IMR-90 (cell line): ENCODE results near the gene LRFN2.

Experiments
- CEBPB ChIP-seq: IDR thresholded peaks from 2 replicates; pipeline ENCODE4 v1.6.1; 2012; ENCODE audit warnings: low read depth, low read length, improper control_type of control experiment
- FOS ChIP-seq: fragments of 150-350 bp; IDR thresholded peaks from 2 replicates; pipeline ENCODE4 v1.6.1; 2016; ENCODE audit warnings: low read depth, low read length
- MAZ ChIP-seq: IDR thresholded peaks from 2 replicates; pipeline ENCODE4 v1.6.1; 2012; ENCODE audit warnings: low read depth, mild to moderate bottlenecking, low read length, improper control_type of control experiment, moderate library complexity, borderline replicate concordance
- MXI1 ChIP-seq: IDR thresholded peaks from 2 replicates; pipeline ENCODE4 v1.6.1; 2012; ENCODE audit warnings: low read depth, mild to moderate bottlenecking, low read length, moderate library complexity, borderline replicate concordance
- POLR2A ChIP-seq: IDR thresholded peaks from 2 replicates; pipeline ENCODE4 v1.6.1; 2012; ENCODE audit warnings: mild to moderate bottlenecking, low read depth, low read length
- RCOR1 ChIP-seq: IDR thresholded peaks from 2 replicates; pipeline ENCODE4 v1.6.1; 2012; ENCODE audit warnings: mild to moderate bottlenecking, low read length, improper control_type of control experiment; ENCODE audit not compliant: insufficient replicate concordance
- RFX5 ChIP-seq: IDR thresholded peaks from 2 replicates; pipeline ENCODE4 v1.8.0; 2012; ENCODE audit warnings: low read depth, mild to moderate bottlenecking, low read length, moderate library complexity
- SMC3 ChIP-seq: fragments of 150-350 bp; IDR thresholded peaks from 2 replicates; pipeline ENCODE4 v1.6.1; 2016; ENCODE audit warnings: low read depth, mild to moderate bottlenecking, antibody characterized with exemption, low read length, moderate library complexity
- TF ChIP-seq, protein P1 (sequence below): conservative IDR thresholded peaks from 2 replicates; pipeline ENCODE4 v1.5.1; 2012; ENCODE audit warnings: mild to moderate bottlenecking, low read depth, low read length, improper control_type of control experiment
- TF ChIP-seq, protein P2 (sequence below): fragments of 150-350 bp; IDR thresholded peaks from 2 replicates; pipeline ENCODE4 v1.6.1; 2016; ENCODE audit warnings: low read depth, mild to moderate bottlenecking, low read length, moderate library complexity, borderline replicate concordance

- TF ChIP-seq, protein P1, sequence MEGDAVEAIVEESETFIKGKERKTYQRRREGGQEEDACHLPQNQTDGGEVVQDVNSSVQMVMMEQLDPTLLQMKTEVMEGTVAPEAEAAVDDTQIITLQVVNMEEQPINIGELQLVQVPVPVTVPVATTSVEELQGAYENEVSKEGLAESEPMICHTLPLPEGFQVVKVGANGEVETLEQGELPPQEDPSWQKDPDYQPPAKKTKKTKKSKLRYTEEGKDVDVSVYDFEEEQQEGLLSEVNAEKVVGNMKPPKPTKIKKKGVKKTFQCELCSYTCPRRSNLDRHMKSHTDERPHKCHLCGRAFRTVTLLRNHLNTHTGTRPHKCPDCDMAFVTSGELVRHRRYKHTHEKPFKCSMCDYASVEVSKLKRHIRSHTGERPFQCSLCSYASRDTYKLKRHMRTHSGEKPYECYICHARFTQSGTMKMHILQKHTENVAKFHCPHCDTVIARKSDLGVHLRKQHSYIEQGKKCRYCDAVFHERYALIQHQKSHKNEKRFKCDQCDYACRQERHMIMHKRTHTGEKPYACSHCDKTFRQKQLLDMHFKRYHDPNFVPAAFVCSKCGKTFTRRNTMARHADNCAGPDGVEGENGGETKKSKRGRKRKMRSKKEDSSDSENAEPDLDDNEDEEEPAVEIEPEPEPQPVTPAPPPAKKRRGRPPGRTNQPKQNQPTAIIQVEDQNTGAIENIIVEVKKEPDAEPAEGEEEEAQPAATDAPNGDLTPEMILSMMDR: no peak
- no peak for TF ChIP-seq CEBPB
- no peak for TF ChIP-seq FOS
- no peak for TF ChIP-seq POLR2A
- TF ChIP-seq MXI1: no peak
- TF ChIP-seq RFX5: no peak
- TF ChIP-seq RCOR1: no peak
- no peak for TF ChIP-seq MAZ
- TF ChIP-seq, protein P2, sequence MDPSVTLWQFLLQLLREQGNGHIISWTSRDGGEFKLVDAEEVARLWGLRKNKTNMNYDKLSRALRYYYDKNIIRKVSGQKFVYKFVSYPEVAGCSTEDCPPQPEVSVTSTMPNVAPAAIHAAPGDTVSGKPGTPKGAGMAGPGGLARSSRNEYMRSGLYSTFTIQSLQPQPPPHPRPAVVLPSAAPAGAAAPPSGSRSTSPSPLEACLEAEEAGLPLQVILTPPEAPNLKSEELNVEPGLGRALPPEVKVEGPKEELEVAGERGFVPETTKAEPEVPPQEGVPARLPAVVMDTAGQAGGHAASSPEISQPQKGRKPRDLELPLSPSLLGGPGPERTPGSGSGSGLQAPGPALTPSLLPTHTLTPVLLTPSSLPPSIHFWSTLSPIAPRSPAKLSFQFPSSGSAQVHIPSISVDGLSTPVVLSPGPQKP: no peak
- no peak for TF ChIP-seq SMC3
These were observed 30.3 kb downstream of the LRFN2 start for GRCh38 chr6:40556881-40557280.
